Activated CD8-positive, alpha-beta T cell treated with anti-CD3 and anti-CD28 coated beads, Interleukin-2, amount 10 ng/mL, durations not matched to agents 7 days and 5 days (primary cell): Measurements from ENCODE around the gene BMP2. TPM values are rescaled to one million over a fixed set of nuclear protein-coding genes. Genes with fewer than 3 reads are reported as not detected.

Experiments used
- ATAC-seq: fragments of 150-1000 bp; cut with Tn5 transposase; one replicate; pipeline ENCODE4 v1.10.0; 2021; ENCODE audit warnings: moderate library complexity
- CTCF ChIA-PET: fragments of 350-600 bp; sonication (Branson Sonifier 250); formaldehyde crosslinking; loops from one replicate; lab custom pipeline; 2021; ENCODE audit warnings: antibody characterized with exemption; lab: Charles Lee
- POLR2A ChIA-PET: fragments of 350-600 bp; sonication (Branson Sonifier 250); formaldehyde crosslinking; loops from one replicate; lab custom pipeline; 2021; ENCODE audit warnings: antibody characterized with exemption; lab: Charles Lee
- DNase-seq: peaks from one replicate; pipeline ENCODE4 v3.0.0-alpha.2; 2020
- H3K27ac Mint-ChIP-seq: one replicate; pipeline ENCODE4 v1.8.0; 2021; ENCODE audit warnings: mild to moderate bottlenecking, mixed read lengths
- H3K27me3 Mint-ChIP-seq: one replicate; pipeline ENCODE4 v1.8.0; 2021; ENCODE audit warnings: low read depth, mixed read lengths
- H3K36me3 Mint-ChIP-seq: one replicate; pipeline ENCODE4 v1.8.0; 2021; ENCODE audit warnings: low read depth, mixed read lengths
- H3K4me1 Mint-ChIP-seq: one replicate; pipeline ENCODE4 v1.8.0; 2021; ENCODE audit warnings: low read depth, mixed read lengths
- H3K4me3 Mint-ChIP-seq: one replicate; pipeline ENCODE4 v1.8.0; 2021; ENCODE audit warnings: mild to moderate bottlenecking, mixed read lengths
- H3K9me3 Mint-ChIP-seq: one replicate; pipeline ENCODE4 v1.8.0; 2022; ENCODE audit warnings: mixed read lengths; ENCODE audit not compliant: insufficient read depth
- total RNA-seq, 2 experiments: library from RNA; stranded (reverse); gene quantifications; one replicate each; pipeline ENCODE4 v1.2.3, GENCODE V29; 2021

The BMP2 gene
- total RNA-seq, 2 experiments from 2014 or later, result not detected

- DNase-seq (no peak), ATAC-seq (no peak)
- no peaks in the 10 kb centered on the region for H3K36me3 Mint-ChIP-seq
- CTCF ChIA-PET, result no interaction called here
- no peak overlapping the region for H3K4me3 Mint-ChIP-seq
- H3K27ac Mint-ChIP-seq, result no peak overlapping the region
- no peaks in the 10 kb centered on the region for H3K4me1 Mint-ChIP-seq
- POLR2A ChIA-PET, result no interaction called here
- no peaks in the 10 kb centered on the region for H3K27me3 Mint-ChIP-seq
- no peaks in the 10 kb centered on the region for H3K9me3 Mint-ChIP-seq
Observed at GRCh38 chr20:6744180-6744579, 23.3 kb upstream of the BMP2 start.

DNA sequence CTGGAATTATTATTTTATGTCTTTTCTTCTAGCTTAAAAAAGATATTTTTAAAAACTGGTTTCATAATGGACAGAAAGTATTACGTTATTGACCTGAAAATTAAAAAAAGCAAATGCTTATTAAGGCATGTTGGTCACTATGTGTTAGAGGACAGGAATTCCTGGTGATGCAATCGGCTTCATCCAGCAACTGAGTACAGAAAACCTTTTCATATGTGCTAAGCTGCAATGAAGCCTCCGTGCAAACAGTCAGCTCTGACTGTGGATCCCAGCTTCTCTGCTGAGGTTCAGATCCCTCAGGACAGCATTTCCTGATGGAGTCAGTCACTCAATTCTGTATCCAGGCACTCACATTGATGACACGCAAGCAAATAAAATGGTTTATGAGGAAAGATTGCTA lies 22.7 kb upstream of the BMP2 start:
- H3K36me3 Mint-ChIP-seq, result no peaks in the 10 kb centered on the region
- ATAC-seq (no peak), DNase-seq (no peak)
- H3K4me3 Mint-ChIP-seq, result no peak overlapping the region
- no peaks in the 10 kb centered on the region for H3K4me1 Mint-ChIP-seq
- CTCF ChIA-PET, result no interaction called here
- H3K9me3 Mint-ChIP-seq, result no peaks in the 10 kb centered on the region
- H3K27me3 Mint-ChIP-seq, result no peaks in the 10 kb centered on the region
- H3K27ac Mint-ChIP-seq, result no peak overlapping the region
- POLR2A ChIA-PET, result no interaction called here

DNA sequence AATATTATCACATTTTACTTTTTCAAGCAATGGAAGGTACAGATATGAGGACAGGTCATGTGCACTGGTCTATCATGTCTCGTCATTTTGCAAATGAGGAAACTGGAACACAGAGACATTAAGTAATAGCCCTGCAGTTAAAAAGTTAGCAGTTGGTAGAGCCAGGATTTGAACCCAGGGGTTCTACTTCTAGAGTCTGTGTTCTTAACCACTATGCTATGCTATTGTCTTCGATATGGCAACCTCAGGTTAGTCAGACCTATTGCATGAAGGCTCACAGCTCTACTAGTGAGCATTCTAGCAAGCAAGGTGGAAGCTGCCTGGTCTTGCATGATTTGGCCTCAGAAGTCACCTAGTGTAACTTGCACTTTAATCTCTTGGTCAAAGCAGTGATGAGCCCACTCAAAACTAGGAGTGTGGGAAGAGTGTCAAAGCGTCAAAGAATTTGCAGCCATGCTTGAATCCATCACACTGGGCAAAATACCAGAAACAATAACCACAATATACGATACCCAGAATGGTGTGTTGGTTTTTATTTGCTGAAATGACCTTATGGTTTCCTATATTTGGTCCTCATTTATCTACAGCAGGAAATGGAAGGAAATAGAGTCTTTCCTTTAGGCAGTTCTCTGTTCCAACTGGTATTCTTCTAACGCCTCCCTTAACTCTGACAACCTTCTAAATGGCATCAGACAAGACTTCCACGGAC lies 20.4 kb upstream of the BMP2 start:
- no peak overlapping the region for H3K27ac Mint-ChIP-seq
- ATAC-seq (no peak), DNase-seq (no peak)
- H3K9me3 Mint-ChIP-seq, result no peaks in the 10 kb centered on the region
- H3K4me1 Mint-ChIP-seq, result no peaks in the 10 kb centered on the region
- no peak overlapping the region for H3K4me3 Mint-ChIP-seq
- POLR2A ChIA-PET, result no interaction called here
- no peaks in the 10 kb centered on the region for H3K36me3 Mint-ChIP-seq
- CTCF ChIA-PET, result no interaction called here
- no peaks in the 10 kb centered on the region for H3K27me3 Mint-ChIP-seq

- no peak overlapping the region for H3K4me3 Mint-ChIP-seq
- no peaks in the 10 kb centered on the region for H3K9me3 Mint-ChIP-seq
- DNase-seq, result no peak
- H3K27me3 Mint-ChIP-seq, result no peaks in the 10 kb centered on the region
- no peaks in the 10 kb centered on the region for H3K4me1 Mint-ChIP-seq
- CTCF ChIA-PET, result no interaction called here
- H3K27ac Mint-ChIP-seq, result no peak overlapping the region
- H3K36me3 Mint-ChIP-seq, result no peaks in the 10 kb centered on the region
- POLR2A ChIA-PET, result no interaction called here
- no peak for ATAC-seq
Observed at GRCh38 chr20:6750438-6750837, 17.0 kb upstream of the BMP2 start.

- ChIA-PET POLR2A (no interaction called here), CTCF (no interaction called here)
- DNase-seq (no peak), ATAC-seq (no peak)
- Mint-ChIP-seq H3K9me3 (no peaks in the 10 kb centered on the region), H3K4me1 (no peaks in the 10 kb centered on the region), H3K36me3 (no peaks in the 10 kb centered on the region), H3K27me3 (no peaks in the 10 kb centered on the region), H3K4me3 (no peak overlapping the region), H3K27ac (no peak overlapping the region)
Observed at GRCh38 chr20:6756693-6757595, 10.5 kb upstream of the BMP2 start.

DNA sequence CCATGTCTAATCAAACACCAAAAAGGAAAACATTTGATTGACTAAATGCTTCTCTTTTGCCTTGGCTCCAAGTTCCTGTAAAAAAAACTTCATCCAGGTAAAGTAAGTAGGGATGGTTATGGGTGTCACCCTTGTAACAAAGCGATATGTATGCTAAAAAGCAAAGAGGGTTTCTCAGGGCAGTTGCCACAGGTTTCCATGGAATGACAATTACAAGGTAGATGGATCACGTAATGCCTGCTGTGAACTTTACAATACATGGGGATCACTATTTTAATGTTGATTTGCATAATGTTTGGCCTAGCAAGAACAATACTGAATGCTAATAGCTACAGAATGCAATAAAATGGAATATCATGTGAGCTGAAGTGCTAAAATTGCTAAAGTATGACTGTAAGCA lies 2.9 kb upstream of the BMP2 start:
- Mint-ChIP-seq H3K9me3 (no peaks in the 10 kb centered on the region), H3K4me1 (peaks cover 2% of the 10 kb centered on the region), H3K27ac (no peak overlapping the region), H3K27me3 (peaks cover 24% of the 10 kb centered on the region), H3K36me3 (no peaks in the 10 kb centered on the region), H3K4me3 (no peak overlapping the region)
- DNase-seq (no peak), ATAC-seq (no peak)
- CTCF ChIA-PET, result interaction anchor here (1.4 to 1.5 kb wide), 2 partner anchors 10 to 1957 kb away, joined by 3 read pairs; no protein-coding TSS in a partner anchor
- POLR2A ChIA-PET, result no interaction called here

GRCh38 chr20:6765469-6766058 lies 1.9 kb upstream of the BMP2 start:
- Mint-ChIP-seq H3K9me3 (no peaks in the 10 kb centered on the region), H3K4me1 (peaks cover 2% of the 10 kb centered on the region), H3K27ac (no peak overlapping the region), H3K4me3 (no peak overlapping the region), H3K27me3 (peaks cover 29% of the 10 kb centered on the region), H3K36me3 (no peaks in the 10 kb centered on the region)
- ChIA-PET POLR2A (no interaction called here), CTCF (interaction anchor here (0.6 to 1.5 kb wide), 6 partner anchors 11 to 1956 kb away, joined by 3 to 5 read pairs (median 4); no protein-coding TSS in a partner anchor)
- ATAC-seq (no peak), DNase-seq (no peak)

DNA sequence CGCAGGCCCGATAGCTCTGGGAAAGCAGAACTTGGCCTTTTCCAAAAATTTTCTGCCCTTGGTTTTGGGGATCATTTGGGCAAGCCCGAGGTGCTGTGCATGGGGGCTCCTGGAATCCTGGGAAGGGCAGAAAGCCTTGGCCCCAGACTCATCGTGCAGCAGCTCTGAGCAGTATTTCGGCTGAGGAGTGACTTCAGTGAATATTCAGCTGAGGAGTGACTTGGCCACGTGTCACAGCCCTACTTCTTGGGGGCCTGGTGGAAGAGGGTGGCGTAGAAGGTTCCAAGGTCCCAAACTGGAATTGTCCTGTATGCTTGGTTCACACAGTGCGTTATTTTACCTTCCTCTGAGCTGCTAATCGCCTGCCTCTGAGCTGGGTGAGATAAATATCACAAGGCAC lies 1.1 kb upstream of the BMP2 start:
- POLR2A ChIA-PET, result no interaction called here
- no peak for ATAC-seq
- H3K27me3 Mint-ChIP-seq, result peaks cover 37% of the 10 kb centered on the region

GRCh38 chr20:6767126-6767535 lies 355 bp upstream of the BMP2 start:
- CTCF ChIA-PET, result interaction anchor here (0.6 kb wide), 1 partner anchor 519 kb away, joined by 3 read pairs; no protein-coding TSS in a partner anchor
- no peaks in the 10 kb centered on the region for H3K36me3 Mint-ChIP-seq
- H3K4me1 Mint-ChIP-seq, result peaks cover 2% of the 10 kb centered on the region
- ATAC-seq (no peak), DNase-seq (no peak)
- no peak overlapping the region for H3K27ac Mint-ChIP-seq
- H3K4me3 Mint-ChIP-seq, result peak overlapping the region; percentile 31
- no peaks in the 10 kb centered on the region for H3K9me3 Mint-ChIP-seq
- H3K27me3 Mint-ChIP-seq, result peaks cover 38% of the 10 kb centered on the region
- POLR2A ChIA-PET, result no interaction called here

More for the DNA sequence above, 1.1 kb upstream of the BMP2 start:
- Mint-ChIP-seq H3K36me3 (no peaks in the 10 kb centered on the region), H3K27ac (no peak overlapping the region), H3K4me3 (no peak overlapping the region), H3K4me1 (peaks cover 2% of the 10 kb centered on the region), H3K9me3 (no peaks in the 10 kb centered on the region)
- no peak for DNase-seq
- CTCF ChIA-PET, result interaction anchor here (0.6 to 1.5 kb wide), 6 partner anchors 12 to 1595 kb away, joined by 3 to 5 read pairs (median 4); no protein-coding TSS in a partner anchor

DNA sequence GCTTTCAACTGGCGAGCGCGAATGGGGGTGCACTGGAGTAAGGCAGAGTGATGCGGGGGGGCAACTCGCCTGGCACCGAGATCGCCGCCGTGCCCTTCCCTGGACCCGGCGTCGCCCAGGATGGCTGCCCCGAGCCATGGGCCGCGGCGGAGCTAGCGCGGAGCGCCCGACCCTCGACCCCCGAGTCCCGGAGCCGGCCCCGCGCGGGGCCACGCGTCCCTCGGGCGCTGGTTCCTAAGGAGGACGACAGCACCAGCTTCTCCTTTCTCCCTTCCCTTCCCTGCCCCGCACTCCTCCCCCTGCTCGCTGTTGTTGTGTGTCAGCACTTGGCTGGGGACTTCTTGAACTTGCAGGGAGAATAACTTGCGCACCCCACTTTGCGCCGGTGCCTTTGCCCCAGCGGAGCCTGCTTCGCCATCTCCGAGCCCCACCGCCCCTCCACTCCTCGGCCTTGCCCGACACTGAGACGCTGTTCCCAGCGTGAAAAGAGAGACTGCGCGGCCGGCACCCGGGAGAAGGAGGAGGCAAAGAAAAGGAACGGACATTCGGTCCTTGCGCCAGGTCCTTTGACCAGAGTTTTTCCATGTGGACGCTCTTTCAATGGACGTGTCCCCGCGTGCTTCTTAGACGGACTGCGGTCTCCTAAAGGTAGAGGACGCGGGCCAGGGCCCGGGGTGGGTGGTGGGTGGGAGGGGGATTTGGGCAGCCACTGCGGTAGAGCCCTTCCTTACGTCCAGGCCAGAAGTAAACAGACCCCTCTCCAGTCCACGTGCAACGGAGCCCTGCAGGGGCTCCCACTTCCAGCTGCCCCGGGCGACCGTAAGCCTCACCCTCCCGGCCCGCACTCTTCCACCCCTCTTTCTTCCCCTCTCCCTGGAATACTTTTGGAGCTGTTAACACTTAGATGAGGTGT lies 998 bp downstream of the BMP2 start:
- DNase-seq, result no peak
- Mint-ChIP-seq H3K36me3 (no peaks in the 10 kb centered on the region), H3K27ac (no peak overlapping the region), H3K4me3 (no peak overlapping the region), H3K27me3 (peaks cover 43% of the 10 kb centered on the region), H3K9me3 (no peaks in the 10 kb centered on the region), H3K4me1 (peaks cover 2% of the 10 kb centered on the region)
- POLR2A ChIA-PET, result no interaction called here
- no peak for ATAC-seq
- CTCF ChIA-PET, result no interaction called here
